Thyroid gland (tissue), 4 donors: Measurements from ENCODE around the gene TEX19. TPM values are rescaled to one million over a fixed set of nuclear protein-coding genes. Genes with fewer than 3 reads are reported as not detected.

Experiments used
- DNase-seq, 2 donors: peaks; one replicate each; pipeline ENCODE4 v3.0.0-alpha.2; 2019
- H3K27ac ChIP-seq, 3 donors: fragments of 200-600 bp; sonication (generic); 1 replicate in 2 of 3; 2 replicates in 1 of 3; pipeline ENCODE4 v1.5.1; 2016 to 2019; ENCODE audit warnings: mild to moderate bottlenecking in 1 of 3, moderate library complexity in 1 of 3
- H3K27me3 ChIP-seq: fragments of 200-600 bp; sonication (generic); one replicate; pipeline ENCODE4 v1.5.1; 2019
- H3K36me3 ChIP-seq, 2 donors: fragments of 200-600 bp; sonication (generic); one replicate each; pipeline ENCODE4 v1.5.1; 2016 to 2019
- H3K4me1 ChIP-seq, 2 donors: fragments of 200-600 bp; sonication (generic); one replicate each; pipeline ENCODE4 v1.5.1; 2017 to 2019
- H3K4me3 ChIP-seq, 3 donors: fragments of 200-600 bp; sonication (generic); replicated peaks in 1 of 3; 1 replicate in 2 of 3; 2 replicates in 1 of 3; pipeline ENCODE4 v1.5.1; 2016; ENCODE audit warnings: mild to moderate bottlenecking in 1 of 3
- H3K9me3 ChIP-seq: fragments of 200-600 bp; sonication (generic); one replicate; pipeline ENCODE4 v1.5.1; 2017
- CTCF ChIP-seq, 6 experiments: fragments of 200-600 bp in 3 of 6; fragments of 450-650 bp in 3 of 6; sonication (generic) in 3 of 6; IDR thresholded peaks; one replicate each; pipeline ENCODE4 v1.5.1; 2016 to 2019; ENCODE audit warnings: antibody characterized with exemption in 6 of 6, mild to moderate bottlenecking in 2 of 6, inconsistent platforms in 1 of 6, moderate library complexity in 1 of 6
- POLR2A ChIP-seq, 2 donors: fragments of 450-650 bp; IDR thresholded peaks; one replicate each; pipeline ENCODE4 v1.6.1; 2017; ENCODE audit warnings: antibody characterized with exemption in 2 of 2, mild to moderate bottlenecking in 2 of 2, moderate library complexity in 1 of 2
- WGBS, 2 donors: methylation state at CpG; one replicate each; pipeline ENCODE4 v1.1.5; 2017; 5-methylcytosine and 5-hydroxymethylcytosine counted together
- intact Hi-C: fragments of 100-400 bp; cut with DNase I; formaldehyde crosslinking; loops from one replicate; pipeline ENCODE4 v1.15.1; 2023
- total RNA-seq, 4 donors: library from RNA; depleted of rRNA; stranded (reverse); fragments of >200 nt; gene quantifications; one replicate each; pipeline ENCODE4 v1.2.3, GENCODE V29; 2016

TEX19 gene
- total RNA-seq, 4 donors from 2014 or later = 0.54 TPM; not detected in 3

GRCh38 chr17:82399041-82399441 lies 40.0 kb downstream of the TEX19 start:
- Histone ChIP-seq H3K27me3 (no peaks in the 10 kb centered on the region), H3K4me1 (no peaks in the 10 kb centered on the region), H3K9me3 (no peaks in the 10 kb centered on the region), H3K36me3 (peaks cover 0 to 7% of the 10 kb centered on the region in 2 donors), H3K4me3 (no peak overlapping the region), H3K27ac (no peak overlapping the region)
- TF ChIP-seq CTCF (IDR thresholded peaks at IDR 0.05) (no peak), POLR2A (IDR thresholded peaks at IDR 0.05) (no peak)
- intact Hi-C loops = no loop called here
- no peak for DNase-seq
- WGBS, 2 donors = 70 to 89% methylated on average over 13 of the region's 13 CpGs

- Histone ChIP-seq H3K36me3 (peaks cover 0 to 7% of the 10 kb centered on the region in 2 donors), H3K4me3 (no peak overlapping the region)
- intact Hi-C loops = no loop called here
Observed at GRCh38 chr17:82399601-82400101, 40.6 kb downstream of the TEX19 start.

GRCh38 chr17:82400206-82400605 lies 41.2 kb downstream of the TEX19 start:
- Histone ChIP-seq H3K27me3 (no peaks in the 10 kb centered on the region), H3K36me3 (peaks cover 0 to 7% of the 10 kb centered on the region in 2 donors), H3K9me3 (no peaks in the 10 kb centered on the region), H3K4me1 (no peaks in the 10 kb centered on the region), H3K27ac (no peak overlapping the region), H3K4me3 (no peak overlapping the region)
- intact Hi-C loops = no loop called here
- TF ChIP-seq CTCF (IDR thresholded peaks at IDR 0.05) = no peak
- no peak for TF ChIP-seq POLR2A (IDR thresholded peaks at IDR 0.05)
- WGBS, 2 donors = 84 to 91% methylated on average over 7 of the region's 7 CpGs
- DNase-seq = no peak

More at GRCh38 chr17:82399601-82400101, 40.6 kb downstream of the TEX19 start:
- no peaks in the 10 kb centered on the region for H3K27me3 ChIP-seq
- no peaks in the 10 kb centered on the region for H3K9me3 ChIP-seq
- TF ChIP-seq POLR2A (IDR thresholded peaks at IDR 0.05) (no peak), CTCF (IDR thresholded peaks at IDR 0.05) (no peak)
- WGBS, 2 donors = 89 to 94% methylated on average over 16 to 18 of the region's 18 CpGs
- no peaks in the 10 kb centered on the region for H3K4me1 ChIP-seq
- no peak overlapping the region for H3K27ac ChIP-seq
- no peak for DNase-seq

GRCh38 chr17:82400830-82401229 lies 41.8 kb downstream of the TEX19 start:
- Histone ChIP-seq H3K4me1 (no peaks in the 10 kb centered on the region), H3K4me3 (no peak overlapping the region), H3K9me3 (no peaks in the 10 kb centered on the region), H3K36me3 (peaks cover 0 to 7% of the 10 kb centered on the region in 2 donors), H3K27ac (no peak overlapping the region), H3K27me3 (no peaks in the 10 kb centered on the region)
- TF ChIP-seq POLR2A (IDR thresholded peaks at IDR 0.05) (no peak), CTCF (IDR thresholded peaks at IDR 0.05) (no peak)
- WGBS, 2 donors = 91 to 94% methylated on average over 19 of the region's 19 CpGs
- intact Hi-C loops = no loop called here
- DNase-seq = no peak

- intact Hi-C loops = no loop called here
- H3K27me3 ChIP-seq = no peaks in the 10 kb centered on the region
- H3K4me1 ChIP-seq = no peaks in the 10 kb centered on the region
- no peak overlapping the region for H3K4me3 ChIP-seq
- H3K27ac ChIP-seq = no peak overlapping the region
- DNase-seq = no peak
- 94 to 96% methylated on average over 7 of the region's 7 CpGs for WGBS, 2 donors
- no peaks in the 10 kb centered on the region for H3K9me3 ChIP-seq
- peaks cover 0 to 7% of the 10 kb centered on the region in 2 donors for H3K36me3 ChIP-seq
- TF ChIP-seq CTCF (IDR thresholded peaks at IDR 0.05) (no peak), POLR2A (IDR thresholded peaks at IDR 0.05) (no peak)
Observed at GRCh38 chr17:82402865-82403264, 43.8 kb downstream of the TEX19 start.
